GM19043 (cell line): ENCODE measurements around the gene EEF1AKMT3.
A peak's percentile ranks its signal among the peaks of the same experiment; 100 is the strongest.

Experiments
- ATAC-seq: cut with Tn5 transposase; IDR thresholded peaks from one replicate; pipeline ENCODE4 v1.9.1; 2021; ENCODE audit warnings: low read depth; ENCODE audit not compliant: unreplicated experiment

EEF1AKMT3 gene

GRCh38 chr12:57781244-57781643 is 8.8 kb downstream of the EEF1AKMT3 start:
- no peak for ATAC-seq

DNA sequence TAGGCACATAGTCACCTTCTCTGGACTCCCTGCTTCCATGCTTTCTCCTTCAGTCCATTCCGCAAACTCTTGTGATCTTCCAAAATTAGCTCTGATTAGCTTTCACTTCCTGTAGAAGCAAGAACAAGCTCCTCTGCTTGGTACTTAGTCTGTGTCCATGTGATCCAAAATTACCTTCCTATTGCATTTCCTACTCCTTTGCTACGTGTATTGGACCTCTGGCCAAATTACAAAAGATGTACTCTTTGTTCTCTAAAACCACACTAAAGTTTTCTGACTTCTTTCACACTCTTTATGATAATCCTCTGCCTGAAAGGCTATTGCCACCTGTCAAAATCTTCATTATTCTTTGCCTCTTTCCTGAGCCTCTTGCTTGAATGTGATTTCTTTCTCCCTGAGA is 9.4 kb downstream of the EEF1AKMT3 start:
- ATAC-seq, result no peak

- no peak for ATAC-seq
Measured at GRCh38 chr12:57782243-57782607, 9.8 kb downstream of the EEF1AKMT3 start.

DNA sequence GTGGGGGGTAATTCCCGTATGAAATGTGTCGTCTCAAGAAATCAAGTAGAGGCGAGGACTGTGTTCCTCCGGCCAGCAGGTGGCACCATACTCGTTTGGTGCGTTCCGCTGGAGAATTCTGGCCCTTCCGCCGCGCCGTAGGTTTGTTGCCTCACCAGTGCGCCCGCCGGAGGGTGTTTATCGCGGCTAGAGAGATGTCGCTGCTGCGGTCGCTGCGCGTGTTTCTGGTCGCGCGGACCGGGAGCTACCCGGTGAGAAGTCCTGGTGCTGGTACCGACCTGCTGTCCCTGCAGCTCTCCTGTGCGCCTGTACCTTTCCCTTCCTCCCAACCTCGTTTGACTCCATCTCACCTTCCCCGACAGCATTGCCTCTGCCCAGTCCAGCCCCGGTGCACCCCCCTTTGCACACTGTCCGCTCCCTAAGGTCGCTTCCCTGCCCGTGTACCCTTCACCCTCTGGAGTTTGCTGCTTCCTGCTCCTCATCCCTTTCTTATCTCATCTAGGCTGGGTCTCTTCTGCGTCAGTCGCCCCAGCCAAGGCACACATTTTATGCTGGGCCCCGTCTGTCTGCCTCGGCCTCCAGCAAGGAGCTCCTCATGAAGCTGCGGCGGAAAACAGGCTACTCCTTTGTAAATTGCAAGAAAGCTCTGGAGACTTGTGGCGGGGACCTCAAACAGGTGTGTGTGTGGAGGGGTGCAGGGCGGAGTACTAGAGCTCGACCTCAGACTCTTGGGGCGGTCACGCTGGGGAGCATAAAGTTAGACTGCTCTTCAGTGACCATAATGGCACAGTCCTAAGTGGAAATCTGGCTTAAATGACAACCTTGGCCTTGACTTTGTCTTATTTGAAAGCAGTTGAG is 10.4 kb downstream of the EEF1AKMT3 start, which contains the start of gene TSFM:
Gene TSFM (plus strand): TSS at position 180 of the 858 bp plus-strand sequence. CDS start 15 bp downstream, at position 195.
- peak; percentile 88 for ATAC-seq

GRCh38 chr12:57783466-57783801 is 11.0 kb downstream of the EEF1AKMT3 start:
- ATAC-seq, result no peak

DNA sequence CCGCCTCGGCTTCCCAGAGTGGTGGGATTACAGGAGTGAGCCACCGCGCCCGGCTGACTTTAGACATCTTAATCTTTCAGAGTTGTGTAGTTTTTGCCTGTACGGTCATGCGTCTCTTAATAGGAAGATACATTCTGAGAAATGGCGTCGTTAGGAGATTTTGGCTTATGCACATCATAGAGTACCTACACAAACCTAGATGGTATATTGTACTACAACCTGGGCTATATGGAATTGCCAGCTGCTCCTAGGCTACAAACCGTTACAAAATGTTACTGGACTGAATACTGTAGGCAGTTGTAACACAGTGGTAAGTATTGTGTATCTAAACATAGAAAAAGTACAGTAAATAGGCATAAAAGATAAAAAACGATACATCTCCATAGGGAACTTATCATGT is 11.4 kb downstream of the EEF1AKMT3 start:
- no peak for ATAC-seq

DNA sequence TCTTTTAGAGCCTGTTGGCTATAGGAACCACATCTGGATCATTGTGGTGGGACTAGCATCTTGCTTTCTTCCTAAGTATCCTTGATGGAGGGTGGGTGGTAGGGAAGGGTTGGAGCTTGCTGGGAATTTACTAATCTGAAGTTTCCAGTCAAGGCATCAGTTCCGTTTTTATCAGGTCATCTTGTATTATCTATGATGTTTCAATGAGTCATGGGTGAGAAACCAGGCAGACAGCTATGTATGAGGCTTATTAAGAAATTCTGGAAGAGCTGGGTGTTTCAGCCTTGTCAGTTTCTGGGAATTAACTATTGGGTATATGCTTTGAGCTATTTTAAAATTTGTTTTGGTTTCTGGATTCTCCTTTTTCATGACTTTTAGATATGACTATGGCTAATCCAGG is 21.5 kb downstream of the EEF1AKMT3 start:
- ATAC-seq, result no peak

DNA sequence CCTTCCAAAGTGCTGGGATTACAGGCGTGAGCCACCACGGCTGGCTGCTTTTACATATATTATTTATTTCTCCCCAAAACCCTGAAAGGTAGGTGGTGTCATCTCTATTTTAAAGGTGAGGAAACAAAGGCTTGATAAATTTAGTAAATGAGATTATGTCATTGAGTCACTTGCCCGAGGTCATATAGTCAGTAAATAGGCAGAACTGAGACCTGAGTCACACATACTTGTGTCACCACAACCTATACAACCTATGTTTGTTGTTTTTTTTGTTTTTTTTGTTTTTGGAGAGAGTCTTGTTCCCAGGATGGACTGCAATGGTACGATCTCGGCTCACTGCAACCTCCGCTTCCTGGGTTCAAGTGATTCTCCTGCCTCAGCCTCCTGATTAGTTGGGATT is 22.9 kb downstream of the EEF1AKMT3 start:
- no peak for ATAC-seq

DNA sequence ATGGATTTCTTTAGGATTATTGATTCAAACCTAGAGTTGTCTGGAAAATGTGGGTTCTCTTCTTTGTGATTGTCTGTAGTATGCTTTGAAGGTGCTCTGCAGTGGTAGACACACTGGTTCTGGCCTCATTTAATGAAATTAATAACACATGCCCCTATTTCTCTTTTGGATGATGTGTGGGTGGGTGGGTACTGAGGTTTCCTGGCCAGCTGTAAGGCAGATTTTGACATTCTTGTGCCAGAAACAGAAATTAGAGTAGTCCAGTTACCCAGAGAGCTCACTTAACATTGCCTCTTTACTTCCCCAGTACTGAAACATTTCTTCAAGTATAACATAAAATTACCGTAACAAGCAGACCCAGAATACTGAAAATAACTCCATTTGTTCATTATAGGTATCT is 24.6 kb downstream of the EEF1AKMT3 start:
- no peak for ATAC-seq

GRCh38 chr12:57797933-57798332 is 25.5 kb downstream of the EEF1AKMT3 start:
- no peak for ATAC-seq

GRCh38 chr12:57800965-57801364 is 28.6 kb downstream of the EEF1AKMT3 start:
- ATAC-seq, result no peak

- no peak for ATAC-seq
Measured at GRCh38 chr12:57802607-57803006, 30.2 kb downstream of the EEF1AKMT3 start.

DNA sequence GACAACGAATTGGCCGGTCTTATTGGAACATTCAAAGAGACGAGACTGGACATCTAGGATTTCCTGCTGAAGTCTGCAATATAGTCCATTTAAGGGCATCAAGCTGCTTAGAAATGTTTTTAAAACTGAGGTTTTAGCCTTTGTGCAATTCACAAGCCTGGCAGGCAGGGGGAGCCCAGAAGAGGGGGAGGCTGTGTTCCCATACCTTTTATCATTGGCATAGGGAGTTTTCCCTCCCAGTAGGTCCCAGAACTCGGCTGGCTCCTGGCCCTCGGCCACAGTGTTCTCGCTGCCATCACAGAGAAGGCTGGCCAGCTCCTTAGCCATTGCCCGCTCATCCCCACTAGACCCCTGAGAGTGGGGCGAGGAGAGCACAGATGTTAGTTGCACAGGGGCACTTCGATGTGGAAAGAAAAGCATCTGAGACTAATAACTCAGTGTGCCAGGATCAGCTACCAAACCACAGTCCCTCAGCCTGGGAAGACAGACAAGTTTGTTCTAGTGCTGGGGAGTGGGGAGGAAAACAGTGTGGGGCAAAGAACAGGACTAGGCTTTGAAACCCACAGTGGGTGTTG is 31.0 kb downstream of the EEF1AKMT3 start:
- no peak for ATAC-seq

DNA sequence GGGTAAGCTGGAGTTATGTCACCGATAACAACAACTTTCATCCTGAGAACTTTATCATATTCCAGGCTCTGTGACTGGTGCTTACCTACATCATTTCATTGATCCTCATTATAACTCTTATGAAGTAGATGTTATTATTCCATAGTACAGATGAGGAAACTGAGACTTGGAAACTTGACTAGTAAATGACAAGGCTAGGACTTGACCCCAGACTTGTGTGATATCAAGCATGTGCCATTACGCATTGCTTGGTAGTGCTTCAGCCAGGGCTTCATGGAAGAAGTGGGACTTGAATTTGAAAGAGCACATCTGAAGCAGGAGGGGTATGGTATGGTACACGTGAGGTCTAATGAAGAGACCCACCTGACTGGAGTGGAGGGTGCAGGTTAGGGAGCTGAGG is 34.3 kb downstream of the EEF1AKMT3 start:
- ATAC-seq, result no peak

DNA sequence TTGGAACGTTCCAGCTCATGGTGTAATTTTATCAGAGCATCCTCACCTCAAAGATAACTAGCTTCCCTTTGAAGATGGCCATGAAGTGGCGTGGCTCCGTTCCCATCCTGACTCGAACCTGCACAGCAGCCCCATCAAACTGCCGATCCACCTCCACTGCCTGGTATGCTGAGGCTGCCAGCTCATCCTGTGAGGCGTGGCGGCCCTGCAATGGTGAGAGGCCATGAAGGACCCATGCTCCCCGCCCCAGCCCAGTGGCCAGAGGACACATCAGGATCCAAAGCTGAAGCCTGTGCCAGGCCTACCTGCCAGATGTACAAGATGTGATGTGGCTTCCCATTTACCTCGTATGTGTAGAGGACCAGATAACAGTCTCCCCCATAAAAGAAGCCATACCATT is 34.9 kb downstream of the EEF1AKMT3 start:
- ATAC-seq, result no peak

GRCh38 chr12:57808351-57808750 is 35.9 kb downstream of the EEF1AKMT3 start:
- ATAC-seq, result no peak

DNA sequence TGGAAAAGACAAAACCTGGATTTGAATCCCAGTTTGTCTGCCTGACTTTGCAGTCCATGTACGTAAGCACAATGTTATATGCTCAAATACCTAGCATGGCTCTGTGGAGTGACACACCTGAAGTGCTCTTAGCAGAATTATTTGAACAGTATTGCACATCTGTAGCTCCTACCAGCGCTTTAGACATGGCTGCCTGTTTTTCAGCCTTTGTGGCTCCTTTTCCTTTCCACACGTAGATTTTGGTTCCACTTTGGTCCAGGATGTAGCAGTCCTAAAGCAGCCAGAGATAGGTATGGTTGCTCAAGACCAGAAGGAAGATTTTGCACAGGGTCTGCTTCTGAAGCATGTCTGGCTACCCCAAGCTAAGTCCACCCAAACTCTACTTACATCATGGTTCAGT is 37.0 kb downstream of the EEF1AKMT3 start:
- no peak for ATAC-seq

GRCh38 chr12:57810450-57810849 is 38.0 kb downstream of the EEF1AKMT3 start:
- no peak for ATAC-seq

DNA sequence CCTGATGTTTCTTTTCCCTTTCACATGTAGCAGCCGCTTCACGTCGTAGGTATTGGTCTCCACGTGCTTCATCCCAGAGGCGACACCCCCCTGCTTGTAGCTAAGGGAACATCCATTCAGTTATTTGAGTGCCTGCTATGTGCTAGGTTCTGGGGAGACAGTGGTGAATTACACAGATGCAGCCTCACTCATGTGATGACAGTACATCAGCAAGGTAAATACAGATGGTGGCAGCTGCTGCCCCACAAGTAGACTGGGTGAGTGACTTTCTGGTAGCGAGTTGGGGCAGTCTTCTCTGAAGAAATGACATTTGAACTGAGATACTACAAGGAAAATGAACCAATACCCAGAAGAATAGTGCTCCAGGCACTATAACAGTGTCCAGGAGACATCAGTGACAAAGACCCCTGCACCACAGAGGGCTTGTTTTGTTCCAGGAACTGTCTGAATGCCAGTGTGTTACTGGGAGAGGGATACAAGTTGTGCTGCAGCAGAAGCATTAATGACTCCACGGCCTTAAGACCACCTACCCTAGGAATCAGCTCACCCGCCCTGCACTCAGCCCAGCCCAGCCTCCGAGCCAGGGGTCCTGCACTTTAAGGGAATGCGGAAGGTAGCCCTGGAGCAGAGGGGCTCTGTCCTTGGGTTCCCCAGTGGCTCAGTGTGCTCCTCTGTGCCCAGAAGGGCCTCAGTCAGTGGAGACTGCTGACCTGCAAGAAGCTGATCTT is 38.8 kb downstream of the EEF1AKMT3 start:
- no peak for ATAC-seq

GRCh38 chr12:57813111-57813970 is 40.9 kb downstream of the EEF1AKMT3 start:
- ATAC-seq, result no peak
